Neuronal stem cell (in vitro differentiated cells): Measurements from ENCODE around the gene TOB1.

Experiments
- DNase-seq: peaks from one replicate; pipeline ENCODE4 v3.0.0-alpha.2; 2013; ENCODE audit warnings: low spot score
- H2AFZ ChIP-seq: one replicate; pipeline ENCODE4 v1.6.1; 2013; ENCODE audit warnings: mild to moderate bottlenecking, low read length, inconsistent platforms
- H2AK5ac ChIP-seq: 2 replicates; pipeline ENCODE4 v1.6.1; 2013; ENCODE audit warnings: low read depth, mild to moderate bottlenecking, inconsistent platforms, low read length, moderate library complexity, mixed read lengths
- H2BK120ac ChIP-seq: 2 replicates; pipeline ENCODE4 v1.6.1; 2013; ENCODE audit warnings: low read depth, mild to moderate bottlenecking, inconsistent platforms, low read length, moderate library complexity, mixed read lengths
- H2BK12ac ChIP-seq: one replicate; pipeline ENCODE4 v1.6.1; 2013; ENCODE audit warnings: low read length, inconsistent platforms
- H2BK15ac ChIP-seq: 2 replicates; pipeline ENCODE4 v1.6.1; 2013; ENCODE audit warnings: mild to moderate bottlenecking, low read length, inconsistent platforms, mixed read lengths
- H2BK5ac ChIP-seq: one replicate; pipeline ENCODE4 v1.6.1; 2013; ENCODE audit warnings: inconsistent platforms, mild to moderate bottlenecking, low read length, moderate library complexity
- H3K14ac ChIP-seq: one replicate; pipeline ENCODE4 v1.6.1; 2013; ENCODE audit warnings: low read length, inconsistent platforms
- H3K18ac ChIP-seq: 2 replicates; pipeline ENCODE4 v1.6.1; 2013; ENCODE audit warnings: low read length, inconsistent platforms
- H3K23ac ChIP-seq: 2 replicates; pipeline ENCODE4 v1.6.1; 2013; ENCODE audit warnings: low read depth, mild to moderate bottlenecking, mixed read lengths, low read length, inconsistent platforms; ENCODE audit not compliant: poor library complexity
- H3K27ac ChIP-seq: replicated peaks from 3 replicates; pipeline ENCODE4 v1.5.1; 2013; ENCODE audit warnings: low read length, inconsistent platforms
- H3K27me3 ChIP-seq, 3 experiments: 2 replicates each; pipeline ENCODE4 v1.6.1; 2013; ENCODE audit warnings: low read length in 3 of 3, mild to moderate bottlenecking in 2 of 3, inconsistent platforms in 1 of 3, low read depth in 1 of 3, mixed read lengths in 1 of 3, moderate library complexity in 1 of 3; ENCODE audit not compliant: control insufficient read depth in 3 of 3, insufficient read depth in 3 of 3
- H3K36me3 ChIP-seq, 2 donors: replicated peaks in 1 of 2; 2 replicates each; pipeline ENCODE4 v1.6.1; 2013; ENCODE audit warnings: low read length in 2 of 2; ENCODE audit not compliant: control insufficient read depth in 2 of 2, insufficient read depth in 2 of 2
- H3K4ac ChIP-seq: 2 replicates; pipeline ENCODE4 v1.6.1; 2013; ENCODE audit warnings: inconsistent platforms, mild to moderate bottlenecking, low read length, moderate library complexity
- H3K4me1 ChIP-seq, 2 donors: 1 replicate in 1 of 2; 2 replicates in 1 of 2; pipeline ENCODE4 v1.6.1; 2013; ENCODE audit warnings: low read length in 2 of 2, low read depth in 1 of 2; ENCODE audit not compliant: control insufficient read depth in 2 of 2, insufficient read depth in 1 of 2
- H3K4me2 ChIP-seq: one replicate; pipeline ENCODE4 v1.6.1; 2013; ENCODE audit warnings: mild to moderate bottlenecking, low read length, inconsistent platforms; ENCODE audit not compliant: insufficient read depth, poor library complexity, severe bottlenecking
- H3K4me3 ChIP-seq, 2 donors: 2 replicates each; pipeline ENCODE4 v1.5.1; 2013; ENCODE audit warnings: low read length in 2 of 2, mild to moderate bottlenecking in 2 of 2, inconsistent platforms in 1 of 2, moderate library complexity in 1 of 2
- H3K79me1 ChIP-seq: one replicate; pipeline ENCODE4 v1.6.1; 2013; ENCODE audit warnings: low read depth, mild to moderate bottlenecking, inconsistent platforms, low read length, moderate library complexity
- H3K9ac ChIP-seq: one replicate; pipeline ENCODE4 v1.6.1; 2013; ENCODE audit warnings: mild to moderate bottlenecking, low read depth, low read length, inconsistent platforms; ENCODE audit not compliant: poor library complexity
- H3K9me3 ChIP-seq, 2 donors: replicated peaks in 1 of 2; 2 replicates each; pipeline versions ENCODE3 to v1.6.1; 2013; ENCODE audit warnings: low read length in 2 of 2, mild to moderate bottlenecking in 2 of 2, inconsistent platforms in 1 of 2, low read depth in 1 of 2, mixed read lengths in 1 of 2, moderate library complexity in 1 of 2; ENCODE audit not compliant: control insufficient read depth in 2 of 2, insufficient read depth in 1 of 2
- H4K8ac ChIP-seq: one replicate; pipeline ENCODE4 v1.6.1; 2013; ENCODE audit warnings: low read depth, mild to moderate bottlenecking, inconsistent platforms, low read length, moderate library complexity
- H4K91ac ChIP-seq: one replicate; pipeline ENCODE4 v1.6.1; 2013; ENCODE audit warnings: low read length, low read depth, mild to moderate bottlenecking, inconsistent platforms; ENCODE audit not compliant: poor library complexity
- WGBS, 2 donors: extraction: QIAGEN DNeasy Blood & Tissue Kit; methylation state at CpG; one replicate each; pipeline ENCODE4 v1.1.7; 2013; ENCODE audit warnings: missing lambda C conversion rate in 2 of 2, mixed read lengths in 1 of 2; ENCODE audit not compliant: insufficient read length in 2 of 2, insufficient replicate concordance in 1 of 2; ENCODE audit errors: extremely low coverage in 2 of 2; 5-methylcytosine and 5-hydroxymethylcytosine counted together

Gene TOB1

DNA sequence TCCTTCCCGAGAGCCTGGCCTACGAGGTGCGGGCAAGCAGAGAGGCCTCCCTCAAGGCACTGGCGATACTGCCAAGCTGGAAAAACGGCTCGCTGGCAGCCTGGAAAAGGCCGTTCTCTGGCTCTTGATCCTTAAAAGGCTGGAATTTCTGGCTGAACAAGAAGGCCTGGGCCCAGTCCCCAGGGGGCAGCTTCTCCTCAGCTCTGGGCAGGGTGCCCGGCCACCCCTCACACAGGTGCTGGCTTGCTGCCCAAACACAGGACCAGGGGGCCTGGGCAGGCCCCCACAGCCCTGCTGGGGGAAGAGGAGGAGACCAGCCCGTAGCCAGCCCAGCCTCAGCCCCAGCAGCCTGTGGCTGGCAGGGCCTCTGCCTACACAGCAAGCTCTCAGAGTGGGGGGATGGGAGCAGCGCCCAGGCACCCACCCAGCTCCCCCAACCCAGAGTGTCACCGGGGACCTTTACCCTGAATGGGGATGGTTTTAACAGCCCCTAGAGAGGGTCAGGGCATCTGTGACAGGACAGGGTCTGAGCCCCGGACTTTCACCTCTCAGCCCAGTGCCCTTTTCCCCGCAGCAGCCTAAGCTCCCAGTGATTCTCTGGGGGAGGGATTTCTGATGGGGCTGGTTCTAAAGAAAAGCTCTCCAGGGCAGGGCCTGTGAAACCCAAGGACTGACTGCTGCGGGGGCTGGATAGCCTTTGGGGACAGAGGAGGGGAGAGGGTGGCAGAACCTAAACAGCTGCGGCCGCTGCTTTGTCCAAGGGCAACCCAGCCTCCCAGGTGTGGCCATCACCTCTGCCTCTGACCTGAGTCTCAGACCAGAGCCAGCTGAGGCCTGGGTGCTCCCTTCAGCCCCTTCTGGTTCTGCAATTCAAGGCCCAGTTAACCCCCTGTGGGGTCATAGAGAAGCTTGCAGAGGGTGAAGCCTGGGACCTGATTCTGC, 38.6 kb upstream of the TOB1 start:
- H2BK12ac ChIP-seq, result peak overlapping the region; percentile 12
- peak overlapping the region; percentile 90 for H2AK5ac ChIP-seq
- peak overlapping the region; percentile 6 for H3K9ac ChIP-seq
- peak overlapping the region; percentile 90 for H4K91ac ChIP-seq
- H2BK15ac ChIP-seq, result peak overlapping the region; percentile 40
- H3K4me1 ChIP-seq, result peaks cover 41 to 42% of the 10 kb centered on the region in 2 donors
- H2BK120ac ChIP-seq, result peak overlapping the region; percentile 56
- no peak overlapping the region for H2BK5ac ChIP-seq
- no peak overlapping the region for H4K8ac ChIP-seq
- H3K4me3 ChIP-seq, result no peak overlapping the region
- H3K14ac ChIP-seq, result no peak overlapping the region
- H2AFZ ChIP-seq, result peak overlapping the region; percentile 79
- H3K27me3 ChIP-seq, result no peaks in the 10 kb centered on the region
- H3K18ac ChIP-seq, result peak overlapping the region; percentile 91
- H3K4me2 ChIP-seq, result no peak overlapping the region
- H3K23ac ChIP-seq, result peak overlapping the region; percentile 32
- DNase-seq, result no peak
- H3K79me1 ChIP-seq, result no peaks in the 10 kb centered on the region
- H3K27ac ChIP-seq, result no peak overlapping the region
- H3K36me3 ChIP-seq, result no peaks in the 10 kb centered on the region
- no CpG with 5 or more reads among the region's 16 CpGs for WGBS, 2 donors
- peaks cover 0 to 3% of the 10 kb centered on the region in 2 donors for H3K9me3 ChIP-seq
- H3K4ac ChIP-seq, result peak overlapping the region; percentile 45

DNA sequence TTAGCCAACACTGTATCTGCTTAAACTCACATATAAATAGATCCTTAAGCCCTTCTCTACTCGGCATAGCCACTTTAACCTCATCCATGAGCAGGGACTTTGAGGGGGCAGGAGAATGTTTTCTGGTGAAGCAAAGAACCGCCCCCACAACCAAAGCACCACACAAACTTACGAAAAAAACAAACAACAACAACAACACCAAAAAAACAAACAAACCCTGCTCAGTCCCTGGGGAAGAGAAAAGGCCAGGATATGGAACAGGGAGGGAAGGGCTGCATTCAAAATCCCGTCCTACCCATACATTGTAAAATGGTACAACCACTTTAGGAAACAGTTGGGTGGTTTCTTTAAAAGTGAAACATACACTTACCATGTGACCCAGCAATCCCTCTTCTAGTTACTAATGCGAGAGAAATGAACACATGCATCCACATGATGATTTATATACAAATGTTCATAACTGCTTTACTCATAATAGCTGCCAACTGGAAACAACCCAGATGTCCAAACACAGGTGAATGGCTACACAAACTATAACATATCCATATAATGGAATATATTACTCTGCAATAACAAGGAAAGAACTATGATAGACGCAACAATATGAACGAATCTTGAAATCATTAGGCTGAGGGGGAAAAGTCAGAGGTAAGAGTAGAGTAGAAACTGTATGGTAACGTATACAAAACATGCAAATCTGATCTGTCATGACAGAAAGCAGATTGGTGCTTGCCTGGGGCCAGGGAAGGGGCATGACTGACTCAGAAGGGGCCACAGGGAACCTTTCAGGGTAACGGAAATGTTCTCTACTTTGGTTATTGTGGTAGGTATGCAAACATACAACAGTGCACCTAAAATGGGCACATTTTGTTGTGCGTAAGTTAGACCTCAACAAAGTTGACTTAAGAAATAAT, 37.7 kb upstream of the TOB1 start:
- no peak overlapping the region for H2BK5ac ChIP-seq
- H4K8ac ChIP-seq, result no peak overlapping the region
- no peak overlapping the region for H3K4me2 ChIP-seq
- H3K18ac ChIP-seq, result no peak overlapping the region
- no peaks in the 10 kb centered on the region for H3K9me3 ChIP-seq
- no peak overlapping the region for H4K91ac ChIP-seq
- peak overlapping the region; percentile 12 for H2BK12ac ChIP-seq
- peak overlapping the region; percentile 79 for H2AFZ ChIP-seq
- no CpG with 5 or more reads among the region's 10 CpGs for WGBS, 2 donors
- H3K27me3 ChIP-seq, result no peaks in the 10 kb centered on the region
- H3K4me3 ChIP-seq, result no peak overlapping the region
- no peak overlapping the region for H2BK120ac ChIP-seq
- peak overlapping the region; percentile 87 for H3K27ac ChIP-seq
- H2AK5ac ChIP-seq, result peak overlapping the region; percentile 90
- peak overlapping the region; percentile 40 for H2BK15ac ChIP-seq
- H3K4me1 ChIP-seq, result peaks cover 35 to 38% of the 10 kb centered on the region in 2 donors
- no peak overlapping the region for H3K23ac ChIP-seq
- no peak overlapping the region for H3K14ac ChIP-seq
- H3K36me3 ChIP-seq, result no peaks in the 10 kb centered on the region
- no peak for DNase-seq
- no peak overlapping the region for H3K9ac ChIP-seq
- no peaks in the 10 kb centered on the region for H3K79me1 ChIP-seq
- H3K4ac ChIP-seq, result no peak overlapping the region

DNA sequence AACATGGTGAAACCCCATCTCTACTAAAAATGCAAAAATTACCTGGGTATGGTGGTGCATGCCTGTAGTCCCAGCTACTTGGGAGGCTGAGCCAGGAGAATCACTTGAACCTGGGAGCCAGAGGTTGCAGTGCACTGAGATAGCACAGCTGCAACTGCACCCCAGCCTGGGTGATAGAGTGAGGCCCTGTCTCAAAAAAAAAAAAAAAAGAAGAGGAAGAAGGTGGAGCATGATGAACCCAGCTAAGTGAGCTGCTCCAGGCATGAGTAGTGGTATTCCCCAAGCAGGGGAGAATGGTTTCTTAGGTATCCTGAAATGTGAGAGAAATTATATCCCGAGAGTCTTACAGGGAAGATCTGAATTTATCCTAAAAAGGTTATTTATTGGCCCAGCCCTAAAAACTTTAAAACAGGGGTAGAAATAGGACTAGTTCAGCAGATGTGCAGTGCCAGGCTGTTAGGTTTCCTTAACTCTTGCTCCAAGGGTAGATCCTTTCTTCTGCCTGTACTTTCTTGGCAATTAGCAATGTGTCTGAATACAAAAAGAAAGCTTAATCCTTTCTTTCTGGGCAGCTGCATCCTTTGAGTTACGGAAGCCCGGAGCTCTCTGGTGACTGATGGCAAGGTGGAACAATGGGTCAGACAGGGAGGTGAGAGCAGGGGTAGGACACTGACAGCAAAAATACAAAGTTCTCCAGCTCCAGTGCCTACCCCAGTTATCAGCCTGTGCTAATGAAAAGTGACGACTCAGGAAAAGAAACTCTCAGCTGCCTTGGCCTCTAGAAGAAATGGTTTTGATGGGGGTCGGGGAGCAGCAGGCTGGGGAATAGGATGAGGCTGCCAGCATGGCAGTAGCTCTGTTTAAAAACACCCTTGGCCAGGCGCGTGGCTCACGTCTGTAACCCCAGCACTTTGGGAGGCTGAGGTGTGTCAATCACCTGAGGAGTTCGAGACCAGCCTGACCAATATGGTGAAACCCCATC, 36.5 kb upstream of the TOB1 start:
- peaks cover 32 to 38% of the 10 kb centered on the region in 2 donors for H3K4me1 ChIP-seq

More for the DNA sequence above, 36.5 kb upstream of the TOB1 start:
- Histone ChIP-seq H3K23ac (no peak overlapping the region), H2AK5ac (no peak overlapping the region), H2BK120ac (no peak overlapping the region), H3K79me1 (no peaks in the 10 kb centered on the region), H3K27me3 (no peaks in the 10 kb centered on the region), H2AFZ (peak overlapping the region; percentile 42), H2BK12ac (no peak overlapping the region), H3K27ac (peak overlapping the region; percentile 87), H3K9me3 (no peaks in the 10 kb centered on the region), H4K91ac (no peak overlapping the region), H3K14ac (no peak overlapping the region), H2BK15ac (no peak overlapping the region), H2BK5ac (no peak overlapping the region), H3K36me3 (no peaks in the 10 kb centered on the region), H3K4ac (no peak overlapping the region), H3K4me3 (no peak overlapping the region), H3K18ac (peak overlapping the region; percentile 45), H3K9ac (no peak overlapping the region), H4K8ac (no peak overlapping the region), H3K4me2 (no peak overlapping the region)
- no CpG with 5 or more reads among the region's 9 CpGs for WGBS, 2 donors
- DNase-seq, result peak; percentile 76
